MM.1S (cell line): ENCODE results near the gene ATP7A.

Experiments used
- EZH2 ChIP-seq: fragments of 300-600 bp; sonication (generic); optimal IDR thresholded peaks from 2 replicates; pipeline ENCODE3; 2017; ENCODE audit warnings: low read depth, mild to moderate bottlenecking, antibody characterized with exemption, low read length, mixed read lengths
- EZH2phosphoT487 ChIP-seq: fragments of 300-600 bp; sonication (generic); IDR thresholded peaks from 2 replicates; pipeline ENCODE4 v1.6.1; 2018; ENCODE audit warnings: antibody characterized with exemption, low read length
- TF ChIP-seq, protein P1 (sequence below): fragments of 300-600 bp; sonication (generic); IDR thresholded peaks from 2 replicates; pipeline ENCODE4 v1.5.1; 2016; ENCODE audit warnings: antibody characterized with exemption, low read length, mixed read lengths

GRCh38 chrX:78035061-78035460 lies 124.6 kb downstream of the ATP7A start:
- no peak for TF ChIP-seq EZH2
- TF ChIP-seq, protein P1, sequence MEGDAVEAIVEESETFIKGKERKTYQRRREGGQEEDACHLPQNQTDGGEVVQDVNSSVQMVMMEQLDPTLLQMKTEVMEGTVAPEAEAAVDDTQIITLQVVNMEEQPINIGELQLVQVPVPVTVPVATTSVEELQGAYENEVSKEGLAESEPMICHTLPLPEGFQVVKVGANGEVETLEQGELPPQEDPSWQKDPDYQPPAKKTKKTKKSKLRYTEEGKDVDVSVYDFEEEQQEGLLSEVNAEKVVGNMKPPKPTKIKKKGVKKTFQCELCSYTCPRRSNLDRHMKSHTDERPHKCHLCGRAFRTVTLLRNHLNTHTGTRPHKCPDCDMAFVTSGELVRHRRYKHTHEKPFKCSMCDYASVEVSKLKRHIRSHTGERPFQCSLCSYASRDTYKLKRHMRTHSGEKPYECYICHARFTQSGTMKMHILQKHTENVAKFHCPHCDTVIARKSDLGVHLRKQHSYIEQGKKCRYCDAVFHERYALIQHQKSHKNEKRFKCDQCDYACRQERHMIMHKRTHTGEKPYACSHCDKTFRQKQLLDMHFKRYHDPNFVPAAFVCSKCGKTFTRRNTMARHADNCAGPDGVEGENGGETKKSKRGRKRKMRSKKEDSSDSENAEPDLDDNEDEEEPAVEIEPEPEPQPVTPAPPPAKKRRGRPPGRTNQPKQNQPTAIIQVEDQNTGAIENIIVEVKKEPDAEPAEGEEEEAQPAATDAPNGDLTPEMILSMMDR = no peak
- TF ChIP-seq EZH2phosphoT487 = no peak
